ENCODE measurements around the gene PHLDA3.
A peak's percentile ranks its signal among the peaks of the same experiment; 100 is the strongest.
"Not testable (repeated sequence)": the region's sequence is repeated elsewhere in the genome, so short reads cannot be mapped to it uniquely, and the experiment has no call there.

Gene PHLDA3

DNA sequence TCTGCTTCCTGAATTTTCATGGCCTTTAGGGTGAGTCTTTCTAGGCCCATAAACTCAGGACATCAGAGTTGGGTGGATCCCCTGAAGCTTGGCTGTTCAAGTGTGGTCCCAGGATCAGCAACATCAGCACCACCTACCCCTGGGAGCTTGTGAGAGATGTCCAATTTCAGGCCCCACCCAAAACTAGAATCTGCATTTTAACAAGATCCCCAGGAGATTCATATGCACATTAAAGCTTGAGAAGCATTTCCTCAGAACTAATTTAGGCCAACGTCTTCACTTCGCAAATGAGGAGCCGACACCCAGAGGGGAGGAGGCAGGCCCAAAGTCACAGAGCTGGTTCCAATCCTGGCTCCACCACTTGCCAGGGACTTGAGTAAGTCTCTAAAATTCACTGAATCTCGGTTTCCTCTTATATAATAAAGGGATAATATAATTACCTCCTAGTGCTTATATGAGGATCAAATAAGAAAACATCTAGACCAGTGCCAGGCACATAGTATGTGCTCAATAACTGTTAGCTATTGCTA is 10.3 kb upstream of the PHLDA3 start:
- Histone ChIP-seq H3F3A (ENCODE audit: insufficient read depth, low read length) (no peaks in the 10 kb centered on the region; the same call in 1 of the 2 replicates), H2AFZ (ENCODE audit: low read length) (no peak overlapping the region), H3K27me3 (replicated peaks; ENCODE audit: insufficient read depth, low read length) (peaks cover 9% of the 10 kb centered on the region; the same call in 1 of the 2 replicates), H4K20me1 (ENCODE audit: insufficient read depth, low read length) (no peaks in the 10 kb centered on the region), H3K4me1 (ENCODE audit: low read length) (peaks cover 36% of the 10 kb centered on the region), H3K4me2 (ENCODE audit: low read depth, low read length) (no peak overlapping the region), H3K9ac (ENCODE audit: low read length) (no peak overlapping the region), H3K79me2 (ENCODE audit: low read length) (no peaks in the 10 kb centered on the region), H3K36me3 (replicated peaks; ENCODE audit: insufficient read depth, low read length) (no peaks in the 10 kb centered on the region), H3K9me3 (replicated peaks; ENCODE audit: insufficient read depth, low read length) (no peaks in the 10 kb centered on the region), H3K4me3 (ENCODE audit: low read length) (no peak overlapping the region), H3K27ac (ENCODE audit: low read length) (no peak overlapping the region), H3K9me2 (replicated peaks; ENCODE audit: insufficient read depth, low read length) (no peaks in the 10 kb centered on the region)
- DNase-seq = no peak
- TF ChIP-seq, protein P1, sequence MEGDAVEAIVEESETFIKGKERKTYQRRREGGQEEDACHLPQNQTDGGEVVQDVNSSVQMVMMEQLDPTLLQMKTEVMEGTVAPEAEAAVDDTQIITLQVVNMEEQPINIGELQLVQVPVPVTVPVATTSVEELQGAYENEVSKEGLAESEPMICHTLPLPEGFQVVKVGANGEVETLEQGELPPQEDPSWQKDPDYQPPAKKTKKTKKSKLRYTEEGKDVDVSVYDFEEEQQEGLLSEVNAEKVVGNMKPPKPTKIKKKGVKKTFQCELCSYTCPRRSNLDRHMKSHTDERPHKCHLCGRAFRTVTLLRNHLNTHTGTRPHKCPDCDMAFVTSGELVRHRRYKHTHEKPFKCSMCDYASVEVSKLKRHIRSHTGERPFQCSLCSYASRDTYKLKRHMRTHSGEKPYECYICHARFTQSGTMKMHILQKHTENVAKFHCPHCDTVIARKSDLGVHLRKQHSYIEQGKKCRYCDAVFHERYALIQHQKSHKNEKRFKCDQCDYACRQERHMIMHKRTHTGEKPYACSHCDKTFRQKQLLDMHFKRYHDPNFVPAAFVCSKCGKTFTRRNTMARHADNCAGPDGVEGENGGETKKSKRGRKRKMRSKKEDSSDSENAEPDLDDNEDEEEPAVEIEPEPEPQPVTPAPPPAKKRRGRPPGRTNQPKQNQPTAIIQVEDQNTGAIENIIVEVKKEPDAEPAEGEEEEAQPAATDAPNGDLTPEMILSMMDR (IDR thresholded peaks at IDR 0.05; ENCODE audit: low read length) = no peak
- TF ChIP-seq EZH2 (optimal IDR thresholded peaks at IDR 0.05; ENCODE audit: low read depth, low read length) (no peak), EZH2phosphoT487 (IDR thresholded peaks at IDR 0.05; ENCODE audit: low read length) (no peak)

DNA sequence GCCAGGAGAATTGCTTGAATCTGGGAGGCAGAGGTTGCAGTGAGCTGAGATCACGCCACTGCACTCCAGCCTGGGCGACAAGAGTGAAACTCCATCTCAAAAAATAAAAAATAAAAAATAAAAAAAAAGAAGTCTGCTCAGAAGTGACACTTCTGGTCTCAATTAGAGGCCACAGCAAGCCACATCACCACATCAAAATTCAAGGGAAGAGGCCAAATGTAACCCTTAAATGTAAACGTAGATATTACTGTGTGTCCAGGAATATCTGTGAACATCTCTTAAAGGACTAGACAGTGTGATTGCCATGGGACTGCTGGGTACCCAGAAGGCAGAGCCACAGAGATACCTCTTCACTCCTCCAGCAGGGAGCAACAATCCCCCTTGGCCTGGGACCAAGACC is 9.7 kb upstream of the PHLDA3 start:
- H3K9me3 ChIP-seq (replicated peaks; ENCODE audit: insufficient read depth, low read length); H4K20me1 ChIP-seq (ENCODE audit: insufficient read depth, low read length); H3K4me2 ChIP-seq (ENCODE audit: low read depth, low read length); H3K79me2 ChIP-seq (ENCODE audit: low read length); H3K27me3 ChIP-seq (replicated peaks; ENCODE audit: insufficient read depth, low read length); H3K9ac ChIP-seq (ENCODE audit: low read length); H3K27ac ChIP-seq (ENCODE audit: low read length); H3F3A ChIP-seq (ENCODE audit: insufficient read depth, low read length); DNase-seq; H3K9me2 ChIP-seq (replicated peaks; ENCODE audit: insufficient read depth, low read length); H2AFZ ChIP-seq (ENCODE audit: low read length); H3K4me3 ChIP-seq (ENCODE audit: low read length); H3K36me3 ChIP-seq (replicated peaks; ENCODE audit: insufficient read depth, low read length): not testable (repeated sequence)
- H3K4me1 ChIP-seq (ENCODE audit: low read length) = peaks cover 36% of the 10 kb centered on the region

DNA sequence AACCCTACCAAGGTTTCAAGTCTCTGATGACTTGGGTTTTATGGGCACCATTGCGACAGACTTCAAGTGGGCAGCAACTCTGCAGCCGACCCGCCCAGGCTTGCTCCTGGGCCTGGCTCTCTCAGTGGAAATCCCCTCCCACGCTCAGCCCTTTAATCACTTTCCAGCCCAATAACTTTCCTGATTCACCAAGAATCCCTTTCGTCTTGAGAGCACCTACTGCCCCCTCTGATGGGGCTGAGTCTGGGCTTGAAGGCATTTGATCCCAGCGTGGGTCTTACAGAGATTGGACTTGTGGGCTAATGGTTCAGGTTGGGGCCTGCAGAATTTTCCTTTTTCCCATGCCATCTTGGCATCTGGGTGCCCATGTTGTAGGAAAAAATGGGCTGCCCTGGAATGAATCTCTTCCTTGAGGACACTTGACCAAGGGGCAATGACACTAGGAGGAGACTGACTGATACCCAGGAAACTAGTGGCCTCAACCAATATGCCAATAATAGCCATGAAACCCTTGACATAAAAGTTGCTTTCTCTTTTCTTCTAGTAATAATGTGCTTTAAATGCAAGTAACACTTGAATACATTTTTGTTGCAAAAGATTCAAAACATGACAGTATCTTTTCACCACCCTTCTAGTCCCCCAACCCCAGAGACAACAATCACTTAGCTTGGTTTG is 7.8 kb upstream of the PHLDA3 start:
- Histone ChIP-seq H3K4me3 (ENCODE audit: low read length) (no peak overlapping the region), H3K36me3 (replicated peaks; ENCODE audit: insufficient read depth, low read length) (no peaks in the 10 kb centered on the region), H3F3A (ENCODE audit: insufficient read depth, low read length) (no peaks in the 10 kb centered on the region; the same call in 1 of the 2 replicates), H3K27ac (ENCODE audit: low read length) (no peak overlapping the region), H3K79me2 (ENCODE audit: low read length) (no peaks in the 10 kb centered on the region), H3K27me3 (replicated peaks; ENCODE audit: insufficient read depth, low read length) (peaks cover 15% of the 10 kb centered on the region; the same call in 1 of the 2 replicates), H3K4me2 (ENCODE audit: low read depth, low read length) (peak overlapping the region; percentile 36), H4K20me1 (ENCODE audit: insufficient read depth, low read length) (no peaks in the 10 kb centered on the region), H3K9me2 (replicated peaks; ENCODE audit: insufficient read depth, low read length) (no peaks in the 10 kb centered on the region), H3K4me1 (ENCODE audit: low read length) (peaks cover 31% of the 10 kb centered on the region), H3K9me3 (replicated peaks; ENCODE audit: insufficient read depth, low read length) (no peaks in the 10 kb centered on the region), H3K9ac (ENCODE audit: low read length) (no peak overlapping the region), H2AFZ (ENCODE audit: low read length) (no peak overlapping the region)
- peak; percentile 23 for DNase-seq
- TF ChIP-seq EZH2phosphoT487 (IDR thresholded peaks at IDR 0.05; ENCODE audit: low read length) (no peak), EZH2 (optimal IDR thresholded peaks at IDR 0.05; ENCODE audit: low read depth, low read length) (no peak)
- TF ChIP-seq, protein P1 (IDR thresholded peaks at IDR 0.05; ENCODE audit: low read length) = no peak

Measured in MM.1S (cell line).